WTC11 (cell line): ENCODE data around the gene ANKRD29. TPM values are rescaled to one million over a fixed set of nuclear protein-coding genes. Genes with fewer than 3 reads are reported as not detected.
"Not testable (repeated sequence)": the region's sequence is repeated elsewhere in the genome, so short reads cannot be mapped to it uniquely, and the experiment has no call there.

Experiments used
- ATAC-seq: fragments of 200-7000 bp; cut with Tn5 transposase; 2 replicates; pipeline ENCODE4 v1.10.0; 2021; ENCODE audit warnings: mild to moderate bottlenecking, moderate library complexity
- CTCF ChIA-PET: fragments of 300-600 bp; sonication (Branson Sonifier 250); formaldehyde crosslinking; loops from one replicate; lab custom pipeline; 2021; ENCODE audit warnings: antibody characterized with exemption; lab: Charles Lee
- POLR2A ChIA-PET: fragments of 350-600 bp; sonication (Branson Sonifier 250); formaldehyde crosslinking; loops from one replicate; lab custom pipeline; 2021; ENCODE audit warnings: antibody characterized with exemption; lab: Charles Lee
- DNase-seq: peaks from one replicate; pipeline ENCODE4 v3.0.0; 2021; ENCODE audit warnings: low spot score
- H3K27ac Mint-ChIP-seq: 2 replicates; pipeline ENCODE4 v1.8.0; 2021; ENCODE audit warnings: mixed read lengths
- H3K27me3 Mint-ChIP-seq: 2 replicates; pipeline ENCODE4 v1.8.0; 2021; ENCODE audit warnings: low read depth, mild to moderate bottlenecking, moderate library complexity, mixed read lengths
- H3K36me3 Mint-ChIP-seq: 2 replicates; pipeline ENCODE4 v1.8.0; 2021; ENCODE audit warnings: mixed read lengths
- H3K4me1 Mint-ChIP-seq: 2 replicates; pipeline ENCODE4 v1.8.0; 2022; ENCODE audit warnings: mixed read lengths
- H3K4me3 Mint-ChIP-seq: 2 replicates; pipeline ENCODE4 v1.8.0; 2021; ENCODE audit warnings: mild to moderate bottlenecking, moderate library complexity, mixed read lengths
- H3K9me3 Mint-ChIP-seq: 2 replicates; pipeline ENCODE4 v1.8.0; 2021; ENCODE audit warnings: mixed read lengths
- AFF4 ChIP-seq: sonication (generic); formaldehyde crosslinking; IDR thresholded peaks from 2 replicates; pipeline ENCODE4 v1.8.1; 2023; ENCODE audit warnings: mild to moderate bottlenecking, missing genetic modification reagents, borderline replicate concordance
- EMX1 ChIP-seq: fragments of 250-450 bp; sonication (Bioruptor Pico); IDR thresholded peaks from 2 replicates; pipeline ENCODE4 v1.8.0; 2021; ENCODE audit warnings: mild to moderate bottlenecking
- NFYB ChIP-seq: sonication (generic); formaldehyde crosslinking; conservative IDR thresholded peaks from 2 replicates; pipeline ENCODE4 v1.8.0; 2022; ENCODE audit warnings: low read depth, missing genetic modification reagents
- NR1H2 ChIP-seq: sonication (generic); formaldehyde crosslinking; IDR thresholded peaks from 2 replicates; pipeline ENCODE4 v1.9.0; 2021; ENCODE audit warnings: mild to moderate bottlenecking, moderate library complexity, missing genetic modification reagents
- NR3C1 ChIP-seq: sonication (generic); formaldehyde crosslinking; conservative IDR thresholded peaks from 2 replicates; pipeline ENCODE4 v1.8.1; 2023; ENCODE audit warnings: low read depth, mild to moderate bottlenecking, missing genetic modification reagents
- TP53 ChIP-seq: sonication (generic); formaldehyde crosslinking; IDR thresholded peaks from 2 replicates; pipeline ENCODE4 v1.8.1; 2023; ENCODE audit warnings: mild to moderate bottlenecking, missing genetic modification reagents
- ZBTB21 ChIP-seq: sonication (generic); formaldehyde crosslinking; IDR thresholded peaks from 2 replicates; pipeline ENCODE4 v1.8.1; 2023; ENCODE audit warnings: mild to moderate bottlenecking, missing genetic modification reagents, borderline replicate concordance
- ZBTB43 ChIP-seq: sonication (generic); formaldehyde crosslinking; IDR thresholded peaks from 2 replicates; pipeline ENCODE4 v1.8.1; 2023; ENCODE audit warnings: mild to moderate bottlenecking, missing genetic modification reagents
- ZNF219 ChIP-seq: sonication (generic); formaldehyde crosslinking; IDR thresholded peaks from 2 replicates; pipeline ENCODE4 v1.8.0; 2023; ENCODE audit warnings: missing genetic modification reagents, mild to moderate bottlenecking, borderline replicate concordance
- total RNA-seq: library from RNA; stranded (reverse); gene quantifications from 3 replicates; pipeline ENCODE4 v1.2.3, GENCODE V29; 2021
- TF ChIP-seq, protein P1 (sequence below): fragments of 250-450 bp; sonication (Bioruptor Pico); IDR thresholded peaks from 2 replicates; pipeline ENCODE4 v2.1.2; 2022; ENCODE audit warnings: mild to moderate bottlenecking, moderate library complexity
- TF ChIP-seq, protein P2 (sequence below): sonication (generic); formaldehyde crosslinking; IDR thresholded peaks from 2 replicates; pipeline ENCODE4 v1.8.1; 2022; ENCODE audit warnings: mild to moderate bottlenecking, moderate library complexity, missing genetic modification reagents
- TF ChIP-seq, protein P3 (sequence below): sonication (generic); formaldehyde crosslinking; conservative IDR thresholded peaks from 2 replicates; pipeline ENCODE4 v1.8.1; 2022; ENCODE audit warnings: mild to moderate bottlenecking, missing genetic modification reagents
- TF ChIP-seq, protein P4 (sequence below): sonication (generic); formaldehyde crosslinking; IDR thresholded peaks from 2 replicates; pipeline ENCODE4 v1.8.0; 2022; ENCODE audit warnings: mild to moderate bottlenecking, missing genetic modification reagents

The ANKRD29 gene
- total RNA-seq, 1 experiment from 2014 or later: 4.9 TPM

DNA sequence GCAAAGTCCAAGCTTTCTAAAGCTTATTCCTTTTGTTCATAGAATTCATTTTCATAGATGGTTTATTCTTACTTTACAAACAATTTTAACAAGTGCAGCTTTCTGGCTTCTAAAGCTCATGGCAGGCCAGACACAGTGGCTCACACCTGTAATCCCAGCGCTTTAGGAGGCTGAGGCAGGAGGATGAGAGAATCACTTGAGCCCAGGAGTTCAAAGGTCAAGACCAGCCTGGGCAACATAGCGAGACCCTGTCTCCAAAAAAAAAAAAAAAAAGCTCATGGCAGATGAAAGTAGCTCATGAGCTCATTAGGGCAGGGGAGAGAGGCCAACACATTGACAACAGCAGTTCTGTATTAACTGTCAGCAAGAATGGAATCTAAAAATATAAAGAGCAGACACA is 48.3 kb downstream of the ANKRD29 start:
- Mint-ChIP-seq H3K4me3 (no peak overlapping the region), H3K4me1 (peaks cover 5% of the 10 kb centered on the region), H3K9me3 (no peaks in the 10 kb centered on the region), H3K27me3 (peaks cover 12% of the 10 kb centered on the region), H3K27ac (no peak overlapping the region), H3K36me3 (no peaks in the 10 kb centered on the region)
- ChIA-PET CTCF (interaction anchor here (1.7 to 1.8 kb wide), 2 partner anchors 8 to 27 kb away, joined by 4 to 5 read pairs; no protein-coding TSS in a partner anchor), POLR2A (interaction anchor here (0.6 kb wide), 1 partner anchor 651 kb away, joined by 4 read pairs; no protein-coding TSS in a partner anchor)
- DNase-seq (no peak), ATAC-seq (no peak)
- TF ChIP-seq ZNF219 (CRISPR knock-in tag): no peak
- TF ChIP-seq NFYB (CRISPR knock-in tag): no peak
- no peak for TF ChIP-seq TP53
- TF ChIP-seq, protein P1, sequence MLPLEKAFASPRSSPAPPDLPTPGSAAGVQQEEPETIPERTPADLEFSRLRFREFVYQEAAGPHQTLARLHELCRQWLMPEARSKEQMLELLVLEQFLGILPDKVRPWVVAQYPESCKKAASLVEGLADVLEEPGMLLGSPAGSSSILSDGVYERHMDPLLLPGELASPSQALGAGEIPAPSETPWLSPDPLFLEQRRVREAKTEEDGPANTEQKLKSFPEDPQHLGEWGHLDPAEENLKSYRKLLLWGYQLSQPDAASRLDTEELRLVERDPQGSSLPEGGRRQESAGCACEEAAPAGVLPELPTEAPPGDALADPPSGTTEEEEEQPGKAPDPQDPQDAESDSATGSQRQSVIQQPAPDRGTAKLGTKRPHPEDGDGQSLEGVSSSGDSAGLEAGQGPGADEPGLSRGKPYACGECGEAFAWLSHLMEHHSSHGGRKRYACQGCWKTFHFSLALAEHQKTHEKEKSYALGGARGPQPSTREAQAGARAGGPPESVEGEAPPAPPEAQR (CRISPR knock-in tag): no peak
- TF ChIP-seq, protein P2, sequence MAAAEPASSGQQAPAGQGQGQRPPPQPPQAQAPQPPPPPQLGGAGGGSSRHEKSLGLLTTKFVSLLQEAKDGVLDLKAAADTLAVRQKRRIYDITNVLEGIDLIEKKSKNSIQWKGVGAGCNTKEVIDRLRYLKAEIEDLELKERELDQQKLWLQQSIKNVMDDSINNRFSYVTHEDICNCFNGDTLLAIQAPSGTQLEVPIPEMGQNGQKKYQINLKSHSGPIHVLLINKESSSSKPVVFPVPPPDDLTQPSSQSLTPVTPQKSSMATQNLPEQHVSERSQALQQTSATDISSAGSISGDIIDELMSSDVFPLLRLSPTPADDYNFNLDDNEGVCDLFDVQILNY (CRISPR knock-in tag): no peak
- TF ChIP-seq, protein P3, sequence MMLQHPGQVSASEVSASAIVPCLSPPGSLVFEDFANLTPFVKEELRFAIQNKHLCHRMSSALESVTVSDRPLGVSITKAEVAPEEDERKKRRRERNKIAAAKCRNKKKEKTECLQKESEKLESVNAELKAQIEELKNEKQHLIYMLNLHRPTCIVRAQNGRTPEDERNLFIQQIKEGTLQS (CRISPR knock-in tag): no peak
- TF ChIP-seq NR3C1: no peak
- no peak for TF ChIP-seq AFF4 (CRISPR knock-in tag)
- no peak for TF ChIP-seq ZBTB43 (CRISPR knock-in tag)
- no peak for TF ChIP-seq NR1H2 (CRISPR knock-in tag)
- no peak for TF ChIP-seq ZBTB21
- TF ChIP-seq EMX1 (CRISPR knock-in tag): no peak
- TF ChIP-seq, protein P4, sequence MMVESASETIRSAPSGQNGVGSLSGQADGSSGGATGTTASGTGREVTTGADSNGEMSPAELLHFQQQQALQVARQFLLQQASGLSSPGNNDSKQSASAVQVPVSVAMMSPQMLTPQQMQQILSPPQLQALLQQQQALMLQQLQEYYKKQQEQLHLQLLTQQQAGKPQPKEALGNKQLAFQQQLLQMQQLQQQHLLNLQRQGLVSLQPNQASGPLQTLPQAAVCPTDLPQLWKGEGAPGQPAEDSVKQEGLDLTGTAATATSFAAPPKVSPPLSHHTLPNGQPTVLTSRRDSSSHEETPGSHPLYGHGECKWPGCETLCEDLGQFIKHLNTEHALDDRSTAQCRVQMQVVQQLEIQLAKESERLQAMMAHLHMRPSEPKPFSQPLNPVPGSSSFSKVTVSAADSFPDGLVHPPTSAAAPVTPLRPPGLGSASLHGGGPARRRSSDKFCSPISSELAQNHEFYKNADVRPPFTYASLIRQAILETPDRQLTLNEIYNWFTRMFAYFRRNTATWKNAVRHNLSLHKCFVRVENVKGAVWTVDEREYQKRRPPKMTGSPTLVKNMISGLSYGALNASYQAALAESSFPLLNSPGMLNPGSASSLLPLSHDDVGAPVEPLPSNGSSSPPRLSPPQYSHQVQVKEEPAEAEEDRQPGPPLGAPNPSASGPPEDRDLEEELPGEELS (CRISPR knock-in tag): no peak

GRCh38 chr18:23613091-23613475 is 49.6 kb downstream of the ANKRD29 start:
- H3K4me3 Mint-ChIP-seq, H3K27me3 Mint-ChIP-seq, ATAC-seq, DNase-seq, H3K27ac Mint-ChIP-seq, H3K4me1 Mint-ChIP-seq, H3K9me3 Mint-ChIP-seq, POLR2A ChIA-PET, H3K36me3 Mint-ChIP-seq: not testable (repeated sequence)
- CTCF ChIA-PET: interaction anchor here (0.7 to 1.8 kb wide), 2 partner anchors 9 to 11 kb away, joined by 4 to 6 read pairs; no protein-coding TSS in a partner anchor
